Right forelimb (tissue), 1 donor: ENCODE data around the gene FREM1.

Experiments
- DNase-seq: peaks from one replicate; pipeline ENCODE4 v3.0.0-alpha.2; 2018

FREM1 gene

DNA sequence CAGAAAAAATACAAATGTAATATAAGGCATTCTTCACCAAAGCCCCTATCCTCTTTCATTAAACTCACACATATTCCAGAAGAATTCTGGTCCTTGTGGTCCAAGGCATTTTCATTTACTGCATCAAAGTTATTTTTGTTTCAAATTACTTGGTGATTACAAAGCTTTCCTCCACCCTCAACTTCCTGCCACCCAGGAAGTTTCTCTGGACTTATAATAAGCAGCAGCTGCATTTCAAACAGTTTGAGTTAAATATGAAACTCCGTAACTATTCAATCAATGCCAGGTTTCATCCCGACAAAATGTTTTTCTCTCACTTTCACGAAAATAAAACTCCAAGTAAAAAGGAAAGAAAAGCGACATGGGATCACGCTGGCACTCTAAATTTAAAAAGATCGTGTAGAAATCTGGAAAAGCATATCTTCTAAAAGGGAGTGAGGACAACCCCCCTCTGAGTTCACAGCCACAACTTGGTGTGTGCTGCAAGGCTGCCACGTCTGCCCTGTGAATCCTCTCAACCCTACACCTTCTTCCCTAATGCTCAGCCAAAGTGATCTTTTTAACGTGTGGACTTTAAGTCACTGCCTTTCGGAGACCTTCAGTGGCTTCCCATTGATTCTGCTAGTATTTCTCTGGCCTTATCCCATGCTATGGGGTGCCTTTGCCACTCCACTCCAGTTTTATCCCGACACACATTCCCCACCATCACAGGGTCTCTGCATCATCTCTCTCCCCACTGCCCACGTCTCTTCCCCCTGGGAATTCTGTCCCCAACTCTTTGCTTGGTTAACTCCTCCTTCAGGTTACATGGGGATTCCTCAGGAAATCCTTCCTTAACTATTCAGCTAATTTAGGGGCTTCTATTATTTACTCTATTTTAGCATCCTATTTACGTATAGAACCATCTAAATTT lies 96.6 kb downstream of the FREM1 start:
- DNase-seq = no peak

DNA sequence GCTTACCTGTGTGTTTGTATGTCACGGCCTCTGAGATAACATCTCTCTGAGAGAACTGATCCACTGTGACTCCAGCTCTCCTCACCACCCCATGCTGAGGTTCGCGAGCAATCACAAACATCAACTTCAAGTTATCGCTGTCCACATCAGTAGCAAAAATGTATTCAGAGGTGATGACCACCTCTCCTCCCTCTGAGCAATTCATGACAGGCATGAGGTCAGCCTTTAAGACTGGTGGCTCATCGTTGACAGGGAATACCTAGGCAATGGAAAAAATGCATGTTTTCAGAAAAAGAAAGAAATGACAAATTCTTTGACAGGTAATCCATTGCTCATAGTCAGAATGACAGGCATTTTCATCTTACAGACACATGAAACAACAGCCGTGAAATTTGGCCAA lies 97.4 kb downstream of the FREM1 start:
- no peak for DNase-seq

DNA sequence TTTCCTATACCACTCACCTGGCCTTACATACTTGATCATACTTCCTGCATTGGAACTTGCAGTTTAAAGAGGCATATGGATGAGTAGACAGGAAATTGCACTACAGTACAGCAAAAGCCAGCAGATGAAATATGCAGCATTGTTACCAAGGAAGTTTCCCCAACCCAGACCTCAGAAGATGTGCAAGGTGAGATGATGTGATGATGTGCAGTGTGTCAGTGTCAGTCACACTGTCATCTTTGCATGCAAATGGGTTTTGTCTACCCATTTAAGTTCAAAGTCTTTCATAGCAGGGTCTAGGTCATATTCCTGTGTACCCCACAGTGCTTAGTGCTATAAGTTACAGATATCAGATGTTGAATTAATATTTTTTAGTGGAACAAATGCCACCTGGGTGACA lies 98.4 kb downstream of the FREM1 start:
- no peak for DNase-seq

DNA sequence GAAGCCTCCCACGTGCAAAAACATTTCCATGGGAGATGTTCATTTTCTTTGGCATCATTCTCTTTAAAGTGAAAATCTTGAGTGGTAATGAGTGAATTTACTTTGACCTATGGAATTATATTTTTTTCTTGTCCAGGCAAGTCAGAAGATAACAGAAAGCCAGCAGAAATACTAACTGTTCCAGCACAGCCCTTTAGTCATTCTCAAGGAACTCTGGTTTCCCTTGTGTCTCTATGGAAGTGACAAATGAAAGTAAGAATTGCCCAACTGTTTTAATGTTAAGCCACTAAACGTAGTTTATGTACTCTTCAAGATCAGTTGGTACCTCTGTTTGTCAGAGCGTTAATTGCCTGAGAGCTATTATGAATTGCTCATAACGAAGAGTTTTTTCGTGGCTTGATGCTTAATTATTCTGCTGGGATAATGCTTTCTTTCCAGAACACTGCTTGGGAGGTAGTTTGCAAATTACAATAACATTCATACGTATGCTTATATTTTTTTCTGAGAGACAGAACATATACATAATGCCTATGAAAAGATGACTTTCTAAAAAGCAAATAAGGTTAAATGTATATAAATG lies 103.2 kb downstream of the FREM1 start:
- no peak for DNase-seq

DNA sequence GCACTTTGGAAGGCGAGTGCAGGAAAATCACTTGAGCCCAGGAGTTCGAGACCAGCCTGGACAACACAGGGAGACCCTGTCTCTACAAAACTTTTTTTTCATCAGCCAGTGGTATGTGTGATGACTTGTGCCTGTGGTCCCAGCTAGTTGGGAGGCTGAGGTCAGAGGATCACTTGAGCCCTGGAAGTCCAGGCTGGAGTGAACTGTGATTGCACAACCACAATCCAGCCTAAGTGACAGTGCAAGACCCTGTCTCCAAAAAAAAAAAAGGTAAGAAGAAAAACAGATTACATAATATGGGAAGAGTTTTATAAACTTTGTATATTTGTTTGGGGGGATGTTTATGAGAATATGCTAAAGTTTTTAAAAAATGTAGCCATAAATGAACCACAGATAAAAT lies 111.2 kb downstream of the FREM1 start:
- DNase-seq = no peak

DNA sequence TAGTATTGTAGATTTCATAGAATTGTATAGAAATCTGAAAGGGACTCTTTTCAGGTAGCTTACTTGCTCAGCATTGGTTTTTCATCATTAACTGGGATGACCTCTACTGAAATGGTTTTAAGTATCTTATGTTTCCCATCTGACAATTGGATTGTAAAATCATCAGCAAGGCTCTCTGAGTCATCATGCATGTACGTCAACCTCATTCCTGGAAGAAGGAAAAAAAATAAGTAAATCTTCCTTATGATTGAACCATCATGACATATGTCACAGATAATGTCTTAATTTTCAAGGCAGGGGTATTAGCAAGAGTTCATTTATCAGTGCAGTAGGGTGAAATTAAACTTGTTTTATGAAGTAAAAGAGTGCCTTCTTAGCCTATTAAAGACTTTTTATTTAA lies 112.8 kb downstream of the FREM1 start:
- DNase-seq = no peak

DNA sequence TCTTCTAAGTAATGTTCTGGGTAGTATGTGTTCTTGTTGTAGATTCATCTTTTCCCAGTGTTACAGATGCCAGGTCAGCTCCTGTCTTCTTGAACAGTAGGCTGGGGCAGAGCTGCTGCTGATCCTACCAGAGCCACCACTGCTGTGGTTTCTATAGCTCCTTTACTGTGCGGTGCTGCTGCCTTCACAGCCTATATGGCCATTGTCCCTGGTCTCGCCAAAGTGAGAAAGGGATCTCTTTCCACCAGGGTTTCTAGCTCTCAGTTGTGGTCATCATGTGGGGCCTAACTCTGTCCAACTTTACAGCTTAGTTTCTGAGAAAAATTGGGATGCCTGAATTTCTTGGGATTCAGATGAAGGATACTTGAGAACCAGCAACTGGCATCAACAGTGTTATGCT lies 116.8 kb downstream of the FREM1 start:
- no peak for DNase-seq

DNA sequence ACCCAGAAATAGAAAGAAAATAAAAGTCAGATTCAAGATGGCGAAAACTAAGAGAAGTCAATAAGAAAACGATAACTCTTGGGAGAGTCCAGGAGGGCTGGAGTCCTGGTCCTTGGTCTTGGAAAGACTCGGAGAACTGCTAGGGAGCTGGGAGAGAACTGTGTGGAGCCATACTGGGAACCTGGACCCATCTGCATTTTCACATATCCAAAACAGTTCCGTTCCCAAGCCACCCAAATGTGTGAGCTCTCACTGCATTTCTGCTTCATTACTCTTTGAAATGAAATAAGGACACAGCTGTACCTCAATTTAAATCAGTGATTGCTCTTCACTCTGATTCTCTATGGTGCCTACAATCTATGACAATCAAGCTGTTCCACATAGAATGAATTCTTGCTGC lies 119.6 kb downstream of the FREM1 start:
- no peak for DNase-seq

DNA sequence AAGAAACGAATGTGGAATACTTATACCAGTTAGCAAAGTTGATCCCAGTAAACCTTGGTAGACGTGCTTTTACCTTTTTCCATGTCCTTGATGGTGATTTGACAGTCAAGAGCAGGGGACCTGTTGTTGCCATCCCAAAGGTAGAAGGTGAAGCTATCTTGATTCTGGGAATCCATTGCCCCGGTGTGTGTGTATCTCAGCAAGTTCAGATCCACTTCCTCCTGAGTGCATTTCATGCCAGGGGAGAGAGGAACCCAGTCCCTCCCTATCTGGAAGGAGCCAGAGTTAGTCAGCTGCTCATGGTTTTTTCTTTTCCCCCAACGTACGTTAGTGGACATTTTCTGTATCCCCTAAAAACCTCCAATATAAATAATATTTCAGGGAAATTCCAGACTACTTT lies 121.4 kb downstream of the FREM1 start:
- no peak for DNase-seq

DNA sequence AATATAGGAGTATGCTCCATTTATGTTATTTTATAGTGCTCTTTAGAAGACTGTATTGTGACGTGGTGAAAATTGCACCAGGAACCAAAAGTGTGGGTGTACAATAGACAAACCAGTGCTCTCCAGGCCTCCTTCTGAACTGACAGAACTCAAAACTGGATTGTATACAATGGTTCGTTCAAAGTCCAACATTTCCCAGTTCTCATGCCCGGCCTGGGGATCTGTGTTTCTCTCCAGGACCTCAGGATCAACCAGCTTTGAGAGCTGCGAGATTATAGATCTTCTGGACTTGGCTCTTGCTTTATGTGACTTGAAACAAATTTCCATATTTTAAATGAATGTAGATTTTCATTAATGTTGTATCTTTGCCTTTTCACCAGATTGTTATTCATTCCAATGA lies 126.9 kb downstream of the FREM1 start:
- no peak for DNase-seq

DNA sequence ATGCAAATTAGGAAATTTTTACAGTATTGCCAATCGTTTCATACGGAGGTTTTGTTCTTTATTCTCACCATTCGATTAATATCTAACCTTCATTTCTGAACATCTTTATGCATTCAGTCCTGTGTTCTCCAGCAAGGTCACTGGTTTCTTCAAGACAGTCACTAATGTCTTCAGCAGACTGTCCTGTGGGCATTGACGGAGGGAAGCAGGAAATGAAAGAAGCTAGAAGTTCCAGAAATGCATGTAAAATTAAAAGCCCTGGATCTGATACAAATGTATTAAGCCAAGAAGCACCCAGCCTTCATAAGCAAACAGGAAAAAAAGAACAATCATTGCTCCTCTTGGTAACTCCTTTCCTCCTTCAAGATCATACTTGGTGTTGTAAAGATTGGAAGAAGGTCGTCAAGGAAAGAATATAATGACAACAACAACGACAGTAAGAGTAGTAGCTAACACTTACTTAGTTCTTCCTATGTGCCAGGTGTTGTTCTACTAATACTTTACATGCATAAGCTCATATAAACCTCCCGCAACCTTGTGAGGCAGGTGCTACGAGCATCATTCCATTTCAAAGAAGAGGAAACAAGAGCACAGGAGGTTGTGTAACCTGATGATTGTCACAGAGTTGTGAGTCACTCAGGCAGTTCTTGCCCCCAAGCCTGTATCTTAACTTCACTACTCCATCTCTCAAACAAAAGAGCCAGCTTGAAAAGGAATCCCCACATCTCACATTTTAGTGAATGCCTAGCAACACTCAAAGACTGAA lies 127.8 kb downstream of the FREM1 start:
- DNase-seq = no peak

DNA sequence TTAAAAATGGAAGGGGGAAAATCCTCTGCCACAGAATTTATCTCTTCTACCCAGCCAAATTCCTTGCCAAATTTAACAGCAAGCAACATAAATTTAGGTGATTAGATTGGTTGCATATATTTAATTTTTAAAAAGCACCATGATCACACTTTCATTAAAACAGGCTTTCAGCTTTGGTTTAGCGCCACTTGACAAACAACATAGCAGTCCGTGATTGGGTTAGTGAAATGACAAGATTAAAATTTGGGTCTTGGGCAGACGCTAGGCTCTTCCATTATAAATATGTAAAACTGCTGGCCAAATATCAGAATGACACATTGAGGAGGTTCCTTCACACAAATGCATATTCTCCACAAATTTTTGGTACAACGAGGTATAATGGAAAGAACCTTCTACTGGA lies 129.5 kb downstream of the FREM1 start:
- DNase-seq = no peak

DNA sequence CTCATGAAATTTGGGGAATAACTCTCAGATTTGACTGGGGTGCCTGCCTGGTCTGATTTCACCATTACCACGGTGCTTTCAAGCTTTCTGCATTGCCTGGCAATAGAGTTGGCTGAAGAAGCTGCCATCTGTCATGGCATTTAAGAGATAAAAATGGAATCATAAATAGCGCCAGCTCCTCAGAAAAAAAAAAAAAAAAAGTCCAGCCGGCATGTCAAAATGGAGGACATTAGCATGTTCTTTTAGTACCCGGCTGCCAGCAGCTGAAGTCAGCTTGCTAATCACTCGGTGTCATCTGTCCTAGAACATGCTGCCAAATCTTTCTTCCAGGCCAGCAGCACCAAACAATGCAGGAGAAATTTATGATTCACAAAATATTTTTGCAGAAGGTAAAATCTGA lies 130.0 kb downstream of the FREM1 start:
- no peak for DNase-seq

DNA sequence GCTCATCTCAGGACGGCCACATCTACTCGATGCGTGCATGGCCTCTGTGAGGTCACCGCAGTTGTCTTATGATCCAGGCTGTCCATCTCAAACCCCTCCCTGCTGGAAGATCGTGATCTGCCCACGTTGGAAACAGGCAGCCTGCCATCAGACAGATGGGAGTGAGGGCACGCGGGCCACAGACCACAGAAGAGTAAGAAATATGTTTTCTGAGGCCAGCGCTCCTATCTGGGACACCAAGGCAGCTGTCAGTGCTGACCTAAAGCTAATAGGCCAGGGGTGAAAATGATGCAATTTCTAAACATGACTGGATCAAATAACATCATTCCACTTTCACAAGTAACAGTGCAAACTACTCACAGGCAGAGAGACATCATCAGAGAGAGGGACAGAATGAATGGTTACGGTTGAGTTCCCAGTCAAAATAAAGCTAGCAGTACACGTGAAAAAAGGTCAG lies 130.6 kb downstream of the FREM1 start:
- peak; percentile 62 for DNase-seq

DNA sequence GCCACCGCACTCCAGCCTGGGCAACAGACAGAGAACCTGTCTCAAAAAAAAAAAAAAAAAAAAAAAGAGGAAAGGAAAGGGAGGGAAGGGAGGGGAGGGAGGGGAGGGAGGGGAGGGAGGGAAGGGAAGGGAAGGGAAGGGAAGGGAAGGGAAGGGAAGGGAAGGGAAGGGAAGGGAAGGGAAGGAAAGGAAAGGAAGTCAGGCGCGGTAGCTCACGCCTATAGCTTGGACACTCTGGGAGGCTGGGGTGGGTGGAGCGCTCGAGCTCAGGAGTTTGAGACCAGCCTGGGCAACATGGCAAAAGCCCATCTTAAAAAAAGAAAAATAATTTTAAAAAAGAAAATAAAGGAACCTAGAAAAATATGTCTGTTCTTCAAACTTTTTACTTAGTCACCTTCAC lies 131.7 kb downstream of the FREM1 start:
- DNase-seq = no peak

DNA sequence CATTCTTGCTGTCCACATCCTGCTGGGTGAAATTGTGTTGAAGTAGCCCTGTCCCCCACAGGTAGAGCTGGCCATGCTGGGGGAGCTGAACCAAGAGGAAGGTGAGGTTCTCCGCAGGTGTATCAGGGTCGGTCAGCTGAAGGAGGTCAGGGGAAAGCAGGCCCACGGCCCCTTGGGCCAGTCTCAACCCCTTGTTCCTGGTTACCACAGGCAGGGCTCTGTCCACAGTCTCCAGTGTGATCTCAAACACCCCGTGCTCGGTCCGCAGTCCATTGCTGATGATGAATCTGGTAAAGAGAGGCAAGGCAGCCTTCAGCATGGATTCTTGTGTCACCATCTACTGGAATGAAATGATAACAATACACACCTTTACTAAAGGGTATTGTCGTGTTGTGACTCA lies 134.3 kb downstream of the FREM1 start:
- DNase-seq = no peak

DNA sequence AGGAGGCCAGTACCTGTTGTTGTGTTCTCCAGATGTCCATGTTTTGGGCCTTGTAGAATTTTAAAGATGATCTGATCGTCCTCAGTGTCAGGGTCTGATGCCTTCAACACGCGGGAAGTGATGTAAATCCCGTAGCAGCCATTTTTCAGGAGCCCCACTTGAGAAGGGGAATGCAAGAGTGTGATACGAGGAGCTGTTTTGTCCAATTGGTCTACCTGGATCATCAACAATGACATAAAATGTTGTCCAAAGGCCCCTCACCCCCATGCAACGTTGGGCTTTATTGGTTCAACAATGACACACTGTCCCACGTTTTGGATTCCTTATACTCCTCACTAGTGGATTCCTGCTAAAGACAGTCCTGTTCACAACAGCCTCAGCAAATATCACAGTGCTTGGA lies 139.6 kb downstream of the FREM1 start:
- no peak for DNase-seq

DNA sequence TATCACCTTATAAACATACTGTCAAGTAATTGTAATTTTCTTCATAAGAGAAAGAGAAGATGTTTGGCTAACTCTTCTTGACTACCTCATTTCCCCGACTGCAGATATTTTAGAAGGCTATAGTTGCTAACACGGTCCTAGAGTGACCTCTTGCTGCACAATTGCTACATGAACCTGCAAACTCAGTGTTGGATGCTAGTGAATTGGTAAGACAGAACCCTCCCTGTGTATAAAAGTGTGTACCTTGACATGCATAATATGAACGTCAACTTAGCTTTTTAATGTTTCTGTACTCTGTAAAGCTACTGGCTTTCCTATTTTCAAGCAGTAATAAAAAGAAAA lies 141.0 kb downstream of the FREM1 start:
- no peak for DNase-seq

DNA sequence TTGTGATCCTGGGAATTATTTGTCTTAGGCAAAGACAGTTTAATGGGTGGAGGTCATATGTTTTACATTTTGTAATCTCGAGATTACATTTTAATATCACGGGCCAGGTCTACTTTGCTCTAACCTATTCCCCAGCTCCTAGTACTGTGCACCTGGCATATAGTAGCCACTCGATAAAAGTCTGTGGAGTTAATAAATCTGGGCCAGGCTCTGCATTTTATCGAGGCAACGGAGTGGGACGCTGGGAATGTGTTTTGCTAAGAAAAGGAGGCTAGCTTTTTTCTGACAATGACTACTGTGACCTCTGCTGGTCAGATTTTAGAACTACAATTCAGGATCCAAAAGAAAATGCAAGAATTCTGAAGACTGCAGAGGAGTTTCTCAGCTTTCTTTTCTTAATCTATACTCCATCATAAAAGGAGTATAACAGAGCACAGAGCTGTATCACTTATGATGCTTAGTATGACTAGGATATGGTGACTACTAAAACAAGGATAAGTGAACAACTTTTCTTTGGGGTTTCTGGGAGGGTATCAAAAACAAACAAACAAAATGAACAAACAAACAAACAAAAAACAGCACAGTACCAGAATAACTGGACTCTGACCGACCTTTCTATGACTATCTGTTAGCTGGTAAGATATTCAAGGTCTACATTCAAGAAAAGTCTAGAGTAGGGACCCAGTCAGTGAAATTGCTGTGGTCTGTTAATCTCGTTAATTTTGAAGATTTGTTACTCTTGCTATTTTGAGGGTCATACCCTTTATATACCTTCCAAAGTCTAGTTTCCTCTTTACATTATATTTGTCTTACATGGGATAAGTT lies 141.6 kb downstream of the FREM1 start:
- no peak for DNase-seq

DNA sequence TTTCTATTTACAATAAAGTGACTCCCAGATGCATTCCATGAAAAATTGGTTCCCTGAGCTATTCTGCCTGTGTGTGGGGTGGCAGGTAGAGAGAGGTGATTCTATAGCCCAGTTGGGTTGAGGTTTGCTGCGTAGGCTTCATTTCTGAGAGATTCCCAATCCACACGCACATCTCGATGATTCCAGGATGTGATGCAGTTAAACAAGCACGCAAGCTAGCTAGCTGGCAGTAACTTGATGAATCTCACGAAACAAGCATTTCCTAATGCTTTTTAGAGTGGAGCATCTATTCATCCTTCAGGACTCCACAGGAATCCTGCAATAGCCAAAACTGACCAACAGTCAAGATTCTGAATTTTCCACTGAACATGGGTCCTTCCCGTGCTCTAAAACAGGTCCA lies 143.9 kb downstream of the FREM1 start:
- no peak for DNase-seq

DNA sequence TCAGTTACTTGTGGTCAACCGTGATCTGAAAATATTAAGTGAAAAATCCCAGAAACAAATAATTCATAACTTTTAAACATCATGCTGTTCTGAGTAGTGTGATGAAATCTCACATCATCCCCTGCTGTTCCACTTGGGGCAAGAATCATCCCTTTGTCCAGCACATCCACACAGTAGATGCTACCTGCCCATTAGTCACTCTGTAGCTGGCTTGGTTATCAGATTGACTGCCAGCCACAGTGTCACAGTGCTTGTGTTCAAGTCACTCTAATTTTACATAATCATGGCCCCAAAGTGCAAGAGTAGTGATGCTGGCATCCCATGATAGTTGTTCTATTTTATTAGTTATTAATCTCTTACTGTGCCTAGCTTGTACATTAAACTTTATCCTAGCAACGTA lies 148.6 kb downstream of the FREM1 start:
- no peak for DNase-seq

DNA sequence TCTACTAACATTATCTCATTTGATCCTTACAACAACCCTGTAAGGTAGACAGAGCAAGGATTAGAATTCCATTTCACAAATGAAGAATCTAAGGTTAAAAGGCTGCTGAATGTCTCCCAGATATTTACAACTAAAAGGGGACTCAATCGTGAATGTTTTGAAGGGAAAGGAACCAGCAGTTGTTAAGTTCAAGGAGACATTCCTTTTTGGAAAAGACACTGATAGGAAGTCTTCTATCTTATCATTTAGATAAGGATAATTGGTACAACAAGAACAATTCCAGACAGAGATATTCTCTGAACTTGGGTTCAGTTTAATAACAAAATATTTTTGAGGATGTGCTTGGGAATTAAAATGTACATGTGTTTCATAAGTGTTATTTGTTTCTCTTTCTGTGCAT lies 150.2 kb downstream of the FREM1 start:
- DNase-seq = no peak

DNA sequence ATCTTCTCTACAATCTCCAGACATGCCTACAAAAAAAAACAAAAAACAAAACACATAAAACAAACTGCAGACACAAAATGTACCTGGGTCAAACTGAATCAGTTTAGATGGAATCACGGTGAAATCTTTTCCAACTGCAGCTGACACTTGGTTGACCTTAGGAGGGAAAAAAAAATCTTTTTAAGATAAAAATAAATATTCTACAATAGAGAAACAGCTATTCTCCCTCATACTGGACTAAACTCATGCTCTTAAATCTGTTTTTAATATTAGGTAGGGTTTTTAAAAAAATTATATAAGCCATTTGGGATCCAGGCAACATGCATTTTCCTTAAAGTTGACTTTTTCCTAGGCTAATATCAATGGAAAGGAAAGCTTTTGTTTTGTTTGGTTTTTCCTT lies 153.9 kb downstream of the FREM1 start:
- DNase-seq = no peak
